Uterus (tissue), 2 donors: ENCODE results near the gene OR4K1.

Experiments used
- POLR2A ChIP-seq, 2 donors: fragments of 450-650 bp; IDR thresholded peaks; one replicate each; pipeline ENCODE4 v1.6.1; 2016; ENCODE audit warnings: antibody characterized with exemption in 2 of 2, mild to moderate bottlenecking in 1 of 2, moderate library complexity in 1 of 2
- TF ChIP-seq, protein P1 (sequence below), 4 experiments: fragments of 200-600 bp in 2 of 4; fragments of 450-650 bp in 2 of 4; sonication (generic) in 2 of 4; IDR thresholded peaks; one replicate each; pipeline ENCODE4 v1.5.1; 2016 to 2019; ENCODE audit warnings: antibody characterized with exemption in 4 of 4, mild to moderate bottlenecking in 2 of 4, moderate library complexity in 1 of 4

DNA sequence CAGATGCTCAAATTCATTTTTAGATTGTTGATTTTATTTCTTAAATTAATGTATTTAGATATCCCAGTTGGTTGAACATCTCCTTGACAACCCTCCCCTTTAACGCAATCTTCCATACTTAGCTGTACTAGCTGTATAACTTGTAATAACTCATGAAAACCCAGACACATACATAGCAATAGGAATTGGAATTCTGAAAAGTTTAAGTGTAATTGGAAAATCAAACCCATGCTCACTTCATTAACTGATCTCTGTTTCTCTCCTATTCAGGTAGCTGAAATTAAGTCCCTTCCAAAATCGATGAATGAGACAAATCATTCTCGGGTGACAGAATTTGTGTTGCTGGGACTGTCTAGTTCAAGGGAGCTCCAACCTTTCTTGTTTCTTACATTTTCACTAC lies 44.6 kb downstream of the OR4K1 start, which contains the start of gene OR4K15:
- TF ChIP-seq, protein P1, sequence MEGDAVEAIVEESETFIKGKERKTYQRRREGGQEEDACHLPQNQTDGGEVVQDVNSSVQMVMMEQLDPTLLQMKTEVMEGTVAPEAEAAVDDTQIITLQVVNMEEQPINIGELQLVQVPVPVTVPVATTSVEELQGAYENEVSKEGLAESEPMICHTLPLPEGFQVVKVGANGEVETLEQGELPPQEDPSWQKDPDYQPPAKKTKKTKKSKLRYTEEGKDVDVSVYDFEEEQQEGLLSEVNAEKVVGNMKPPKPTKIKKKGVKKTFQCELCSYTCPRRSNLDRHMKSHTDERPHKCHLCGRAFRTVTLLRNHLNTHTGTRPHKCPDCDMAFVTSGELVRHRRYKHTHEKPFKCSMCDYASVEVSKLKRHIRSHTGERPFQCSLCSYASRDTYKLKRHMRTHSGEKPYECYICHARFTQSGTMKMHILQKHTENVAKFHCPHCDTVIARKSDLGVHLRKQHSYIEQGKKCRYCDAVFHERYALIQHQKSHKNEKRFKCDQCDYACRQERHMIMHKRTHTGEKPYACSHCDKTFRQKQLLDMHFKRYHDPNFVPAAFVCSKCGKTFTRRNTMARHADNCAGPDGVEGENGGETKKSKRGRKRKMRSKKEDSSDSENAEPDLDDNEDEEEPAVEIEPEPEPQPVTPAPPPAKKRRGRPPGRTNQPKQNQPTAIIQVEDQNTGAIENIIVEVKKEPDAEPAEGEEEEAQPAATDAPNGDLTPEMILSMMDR (IDR thresholded peaks at IDR 0.05): no peak
- no peak for TF ChIP-seq POLR2A (IDR thresholded peaks at IDR 0.05)
